RPMI8226 (cell line): ENCODE results near the gene PGA4.
A peak's percentile ranks its signal among the peaks of the same experiment; 100 is the strongest.
"Not testable (repeated sequence)": the region's sequence is repeated elsewhere in the genome, so short reads cannot be mapped to it uniquely, and the experiment has no call there.

ENCODE experiments used
- DNase-seq: peaks from one replicate; pipeline ENCODE4 v3.0.0-alpha.2; 2015

The PGA4 gene

GRCh38 chr11:61207636-61208310, 14.4 kb upstream of the PGA4 start:
- not testable (repeated sequence) for DNase-seq

- not testable (repeated sequence) for DNase-seq
These were observed 11.5 kb upstream of the PGA4 start for GRCh38 chr11:61210629-61211028.

- not testable (repeated sequence) for DNase-seq
These were observed 10.7 kb upstream of the PGA4 start for GRCh38 chr11:61211327-61211952.

GRCh38 chr11:61212202-61212601, 9.9 kb upstream of the PGA4 start:
- not testable (repeated sequence) for DNase-seq

- DNase-seq: not testable (repeated sequence)
These were observed 8.3 kb upstream of the PGA4 start for GRCh38 chr11:61213711-61214324.

- not testable (repeated sequence) for DNase-seq
These were observed 3.8 kb upstream of the PGA4 start for GRCh38 chr11:61218306-61218705.

GRCh38 chr11:61219016-61219415, 3.1 kb upstream of the PGA4 start:
- DNase-seq: not testable (repeated sequence)

- not testable (repeated sequence) for DNase-seq
These were observed 545 bp downstream of the PGA4 start for GRCh38 chr11:61222692-61223091.

- DNase-seq: not testable (repeated sequence)
These were observed 4.5 kb downstream of the PGA4 start for GRCh38 chr11:61226457-61227137.

- DNase-seq: not testable (repeated sequence)
These were observed 7.3 kb downstream of the PGA4 start for GRCh38 chr11:61229458-61229857.

GRCh38 chr11:61231033-61231432, 8.9 kb downstream of the PGA4 start:
- not testable (repeated sequence) for DNase-seq

- not testable (repeated sequence) for DNase-seq
These were observed 9.4 kb downstream of the PGA4 start for GRCh38 chr11:61231585-61231984.

- not testable (repeated sequence) for DNase-seq
These were observed 10.5 kb downstream of the PGA4 start for GRCh38 chr11:61232548-61233145.

GRCh38 chr11:61237130-61237529, 15.0 kb downstream of the PGA4 start:
- DNase-seq: not testable (repeated sequence)

- peak; percentile 2 for DNase-seq
These were observed 18.1 kb downstream of the PGA4 start for GRCh38 chr11:61240288-61240687.

- not testable (repeated sequence) for DNase-seq
These were observed 18.7 kb downstream of the PGA4 start, which contains the start of gene PGA5 for GRCh38 chr11:61240875-61241274. Gene PGA5, plus strand, starts transcription at chr11:61241175. Its CDS starts 52 bp downstream, at chr11:61241227.

GRCh38 chr11:61241526-61241925, 19.4 kb downstream of the PGA4 start:
- not testable (repeated sequence) for DNase-seq

- not testable (repeated sequence) for DNase-seq
These were observed 23.3 kb downstream of the PGA4 start for GRCh38 chr11:61245284-61245964.

- DNase-seq: not testable (repeated sequence)
These were observed 25.9 kb downstream of the PGA4 start for GRCh38 chr11:61248071-61248470.

- DNase-seq: not testable (repeated sequence)
These were observed 27.1 kb downstream of the PGA4 start for GRCh38 chr11:61249201-61249600.

- DNase-seq: not testable (repeated sequence)
These were observed 28.9 kb downstream of the PGA4 start for GRCh38 chr11:61250796-61251765.
